Esophagus squamous epithelium (tissue), 5 donors: ENCODE results near the gene OR52D1. TPM values are rescaled to one million over a fixed set of nuclear protein-coding genes. Genes with fewer than 3 reads are reported as not detected.

Experiments used
- DNase-seq: peaks from one replicate; lab custom pipeline; 2025; lab: John Stamatoyannopoulos, UW
- H3K27ac ChIP-seq, 4 donors: fragments of 200-600 bp; sonication (generic); one replicate each; pipeline ENCODE4 v1.5.1; 2016 to 2019; ENCODE audit warnings: mild to moderate bottlenecking in 1 of 4
- H3K27me3 ChIP-seq, 4 donors: fragments of 200-600 bp; sonication (generic); 1 replicate in 3 of 4; 2 replicates in 1 of 4; pipeline versions ENCODE4 v1.5.1 to v1.6.0; 2017 to 2021; ENCODE audit warnings: antibody characterized with exemption in 1 of 4
- H3K36me3 ChIP-seq, 3 donors: fragments of 200-600 bp; sonication (generic); one replicate each; pipeline ENCODE4 v1.5.1; 2016 to 2019
- H3K4me1 ChIP-seq, 3 donors: fragments of 200-600 bp; sonication (generic); one replicate each; pipeline ENCODE4 v1.5.1; 2017 to 2019
- H3K4me3 ChIP-seq, 4 donors: fragments of 200-600 bp; sonication (generic); 1 replicate in 3 of 4; 2 replicates in 1 of 4; pipeline ENCODE4 v1.5.1; 2016 to 2019; ENCODE audit warnings: mild to moderate bottlenecking in 2 of 4, moderate library complexity in 1 of 4
- H3K9me3 ChIP-seq, 3 donors: fragments of 200-600 bp; sonication (generic); one replicate each; pipeline ENCODE4 v1.5.1; 2016 to 2019
- POLR2A ChIP-seq, 4 donors: fragments of 450-650 bp; IDR thresholded peaks; one replicate each; pipeline ENCODE4 v1.6.1; 2017; ENCODE audit warnings: antibody characterized with exemption in 4 of 4, mild to moderate bottlenecking in 4 of 4, moderate library complexity in 3 of 4
- WGBS, 2 donors: methylation state at CpG; one replicate each; pipeline ENCODE4 v1.1.5; 2018; 5-methylcytosine and 5-hydroxymethylcytosine counted together
- intact Hi-C: fragments of 100-400 bp; cut with DNase I; formaldehyde crosslinking; loops from one replicate; pipeline ENCODE4 v1.15.0; 2022
- total RNA-seq, 4 donors: library from RNA; depleted of rRNA; stranded (reverse); fragments of >200 nt; gene quantifications; one replicate each; pipeline ENCODE4 v1.1.0, GENCODE V29; 2016
- TF ChIP-seq, protein P1 (sequence below), 6 experiments: fragments of 450-650 bp in 4 of 6; fragments of 200-600 bp in 2 of 6; sonication (generic) in 2 of 6; IDR thresholded peaks; one replicate each; pipeline ENCODE4 v1.5.1; 2016 to 2019; ENCODE audit warnings: antibody characterized with exemption in 6 of 6, mild to moderate bottlenecking in 4 of 6, moderate library complexity in 4 of 6
- donor health status: DM: yes; HTN: yes; CAD: no.

Gene OR52D1
- total RNA-seq, 4 donors from 2014 or later: not detected

- 55 to 64% methylated on average over 3 of the region's 3 CpGs for WGBS, 2 donors
- DNase-seq: no peak
- Histone ChIP-seq H3K4me3 (no peak overlapping the region), H3K36me3 (no peaks in the 10 kb centered on the region), H3K27ac (no peak overlapping the region), H3K27me3 (no peaks in the 10 kb centered on the region), H3K9me3 (no peaks in the 10 kb centered on the region), H3K4me1 (no peaks in the 10 kb centered on the region)
- intact Hi-C loops: no loop called here
- no peak for TF ChIP-seq POLR2A (IDR thresholded peaks at IDR 0.05)
- TF ChIP-seq, protein P1, sequence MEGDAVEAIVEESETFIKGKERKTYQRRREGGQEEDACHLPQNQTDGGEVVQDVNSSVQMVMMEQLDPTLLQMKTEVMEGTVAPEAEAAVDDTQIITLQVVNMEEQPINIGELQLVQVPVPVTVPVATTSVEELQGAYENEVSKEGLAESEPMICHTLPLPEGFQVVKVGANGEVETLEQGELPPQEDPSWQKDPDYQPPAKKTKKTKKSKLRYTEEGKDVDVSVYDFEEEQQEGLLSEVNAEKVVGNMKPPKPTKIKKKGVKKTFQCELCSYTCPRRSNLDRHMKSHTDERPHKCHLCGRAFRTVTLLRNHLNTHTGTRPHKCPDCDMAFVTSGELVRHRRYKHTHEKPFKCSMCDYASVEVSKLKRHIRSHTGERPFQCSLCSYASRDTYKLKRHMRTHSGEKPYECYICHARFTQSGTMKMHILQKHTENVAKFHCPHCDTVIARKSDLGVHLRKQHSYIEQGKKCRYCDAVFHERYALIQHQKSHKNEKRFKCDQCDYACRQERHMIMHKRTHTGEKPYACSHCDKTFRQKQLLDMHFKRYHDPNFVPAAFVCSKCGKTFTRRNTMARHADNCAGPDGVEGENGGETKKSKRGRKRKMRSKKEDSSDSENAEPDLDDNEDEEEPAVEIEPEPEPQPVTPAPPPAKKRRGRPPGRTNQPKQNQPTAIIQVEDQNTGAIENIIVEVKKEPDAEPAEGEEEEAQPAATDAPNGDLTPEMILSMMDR (IDR thresholded peaks at IDR 0.05): no peak
Observed at GRCh38 chr11:5486421-5486820, 2.1 kb upstream of the OR52D1 start.

GRCh38 chr11:5488798-5489399 is 414 bp downstream of the OR52D1 start:
- no peak for DNase-seq
- H3K9me3 ChIP-seq: no peaks in the 10 kb centered on the region
- H3K4me1 ChIP-seq: no peaks in the 10 kb centered on the region
- no peaks in the 10 kb centered on the region for H3K36me3 ChIP-seq
- TF ChIP-seq POLR2A (IDR thresholded peaks at IDR 0.05): no peak
- TF ChIP-seq, protein P1 (IDR thresholded peaks at IDR 0.05): no peak
- no peak overlapping the region for H3K4me3 ChIP-seq
- H3K27ac ChIP-seq: no peak overlapping the region
- no peaks in the 10 kb centered on the region for H3K27me3 ChIP-seq
- intact Hi-C loops: no loop called here
- WGBS, 2 donors: 92 to 100% methylated on average over 4 of the region's 4 CpGs

DNA sequence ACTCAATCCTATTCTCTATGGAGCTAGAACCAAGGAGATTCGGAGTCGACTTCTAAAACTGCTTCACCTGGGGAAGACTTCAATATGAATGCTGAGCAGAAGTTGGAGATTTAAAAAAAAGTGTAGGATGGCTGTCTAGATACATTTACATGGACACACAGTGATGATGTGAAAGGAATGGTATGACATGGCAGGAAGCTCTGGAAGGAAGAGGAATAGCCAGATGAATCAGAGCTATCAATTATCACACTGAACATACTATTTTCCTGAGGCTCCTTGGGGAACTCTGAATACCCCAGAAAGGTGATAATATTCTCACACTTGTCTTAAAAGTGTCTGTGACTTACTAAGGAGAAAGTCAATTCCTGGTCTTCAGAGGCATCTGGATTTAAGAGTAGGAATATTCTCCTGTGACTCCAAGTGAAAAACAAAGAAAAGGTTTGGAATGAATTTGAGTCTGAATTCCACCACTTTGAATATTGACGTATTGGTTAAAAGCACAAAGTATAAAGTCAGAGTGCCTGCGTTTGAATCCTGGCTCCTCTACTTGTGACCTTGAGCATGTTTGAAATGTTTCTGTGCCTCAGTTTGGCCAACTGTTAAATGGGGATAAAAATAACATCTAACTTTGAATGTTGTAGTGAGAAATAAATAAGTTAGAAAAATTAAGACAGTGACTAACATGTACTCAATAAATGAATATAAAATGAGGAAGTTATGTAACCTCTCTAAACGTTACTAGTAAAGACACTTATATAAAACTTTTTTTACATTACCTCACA is 1.3 kb downstream of the OR52D1 start:
- TF ChIP-seq, protein P1 (IDR thresholded peaks at IDR 0.05): no peak
- no peak for TF ChIP-seq POLR2A (IDR thresholded peaks at IDR 0.05)
- Histone ChIP-seq H3K36me3 (no peaks in the 10 kb centered on the region), H3K27me3 (no peaks in the 10 kb centered on the region), H3K27ac (no peak overlapping the region), H3K4me3 (no peak overlapping the region), H3K4me1 (no peaks in the 10 kb centered on the region), H3K9me3 (no peaks in the 10 kb centered on the region)
- 43 to 46% methylated on average over 4 to 5 of the region's 5 CpGs for WGBS, 2 donors
- intact Hi-C loops: no loop called here
- DNase-seq: no peak

DNA sequence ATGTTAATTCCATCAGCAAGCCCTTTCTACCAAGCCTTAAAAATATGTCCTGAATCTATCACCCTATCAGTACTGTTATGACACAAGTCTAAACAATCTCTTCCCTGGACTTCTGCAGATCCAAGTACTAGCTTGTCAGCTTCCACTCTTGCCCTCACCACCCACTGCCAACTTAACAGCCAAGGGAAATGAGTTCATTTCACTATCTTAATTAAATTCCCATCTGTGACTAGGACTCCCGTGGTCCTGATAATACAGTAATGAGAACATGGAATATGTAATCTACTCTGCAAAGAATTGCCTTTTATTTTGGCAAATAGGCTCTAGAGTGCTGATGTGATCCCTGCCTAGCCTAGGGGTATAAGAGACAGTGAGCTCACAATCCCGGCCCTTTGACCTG is 11.2 kb downstream of the OR52D1 start:
- Histone ChIP-seq H3K4me3 (no peak overlapping the region), H3K9me3 (no peaks in the 10 kb centered on the region), H3K4me1 (no peaks in the 10 kb centered on the region), H3K36me3 (no peaks in the 10 kb centered on the region), H3K27ac (no peak overlapping the region), H3K27me3 (no peaks in the 10 kb centered on the region)
- intact Hi-C loops: no loop called here
- no peak for TF ChIP-seq POLR2A (IDR thresholded peaks at IDR 0.05)
- TF ChIP-seq, protein P1 (IDR thresholded peaks at IDR 0.05): no peak
- 45 to 71% methylated on average over 2 of the region's 2 CpGs for WGBS, 2 donors
- DNase-seq: no peak

- Histone ChIP-seq H3K27ac (no peak overlapping the region), H3K27me3 (no peaks in the 10 kb centered on the region), H3K4me3 (no peak overlapping the region), H3K36me3 (no peaks in the 10 kb centered on the region), H3K4me1 (no peaks in the 10 kb centered on the region), H3K9me3 (no peaks in the 10 kb centered on the region)
- intact Hi-C loops: no loop called here
- no peak for DNase-seq
- WGBS, 2 donors: 60 to 69% methylated on average over 3 to 6 of the region's 6 CpGs
- TF ChIP-seq, protein P1 (IDR thresholded peaks at IDR 0.05): no peak
- no peak for TF ChIP-seq POLR2A (IDR thresholded peaks at IDR 0.05)
Observed at GRCh38 chr11:5500393-5500801, 11.9 kb downstream of the OR52D1 start.
